IMR-90 (cell line): ENCODE results near the gene PEX19.

Experiments used
- FOS ChIP-seq: fragments of 150-350 bp; IDR thresholded peaks from 2 replicates; pipeline ENCODE4 v1.6.1; 2016; ENCODE audit warnings: low read depth, low read length
- POLR2A ChIP-seq: IDR thresholded peaks from 2 replicates; pipeline ENCODE4 v1.6.1; 2012; ENCODE audit warnings: mild to moderate bottlenecking, low read depth, low read length
- RAD21 ChIP-seq: IDR thresholded peaks from 2 replicates; pipeline ENCODE4 v1.6.1; 2012; ENCODE audit warnings: low read length, improper control_type of control experiment
- SMC3 ChIP-seq: fragments of 150-350 bp; IDR thresholded peaks from 2 replicates; pipeline ENCODE4 v1.6.1; 2016; ENCODE audit warnings: low read depth, mild to moderate bottlenecking, antibody characterized with exemption, low read length, moderate library complexity
- TF ChIP-seq, protein P1 (sequence below): conservative IDR thresholded peaks from 2 replicates; pipeline ENCODE4 v1.5.1; 2012; ENCODE audit warnings: mild to moderate bottlenecking, low read depth, low read length, improper control_type of control experiment
- TF ChIP-seq, protein P2 (sequence below): fragments of 150-350 bp; IDR thresholded peaks from 2 replicates; pipeline ENCODE4 v1.6.1; 2017; ENCODE audit warnings: mild to moderate bottlenecking, antibody characterized with exemption, low read length, low read depth
- TF ChIP-seq, protein P3 (sequence below): fragments of 150-350 bp; IDR thresholded peaks from 2 replicates; pipeline ENCODE4 v1.6.1; 2016; ENCODE audit warnings: low read depth, mild to moderate bottlenecking, low read length, moderate library complexity, borderline replicate concordance

DNA sequence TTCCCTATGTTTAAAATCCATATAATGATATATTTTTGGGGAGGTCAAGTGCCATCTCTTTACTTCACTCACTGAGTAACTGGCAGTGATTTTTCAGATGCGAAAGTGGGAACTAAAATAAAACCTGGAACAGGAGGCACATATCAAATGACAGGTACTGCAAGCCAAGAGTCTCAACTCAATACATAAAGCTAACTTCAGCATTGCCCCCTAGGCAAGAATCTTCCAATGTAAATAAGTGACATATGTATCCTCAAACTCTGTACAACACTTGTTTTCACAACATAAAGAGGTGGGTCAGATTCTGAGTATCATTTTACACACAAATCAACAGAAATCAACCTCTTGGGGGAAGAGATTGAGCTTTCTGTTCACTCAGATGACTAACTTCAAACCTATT lies 40.7 kb downstream of the PEX19 start:
- TF ChIP-seq POLR2A = no peak
- no peak for TF ChIP-seq FOS
- TF ChIP-seq, protein P1, sequence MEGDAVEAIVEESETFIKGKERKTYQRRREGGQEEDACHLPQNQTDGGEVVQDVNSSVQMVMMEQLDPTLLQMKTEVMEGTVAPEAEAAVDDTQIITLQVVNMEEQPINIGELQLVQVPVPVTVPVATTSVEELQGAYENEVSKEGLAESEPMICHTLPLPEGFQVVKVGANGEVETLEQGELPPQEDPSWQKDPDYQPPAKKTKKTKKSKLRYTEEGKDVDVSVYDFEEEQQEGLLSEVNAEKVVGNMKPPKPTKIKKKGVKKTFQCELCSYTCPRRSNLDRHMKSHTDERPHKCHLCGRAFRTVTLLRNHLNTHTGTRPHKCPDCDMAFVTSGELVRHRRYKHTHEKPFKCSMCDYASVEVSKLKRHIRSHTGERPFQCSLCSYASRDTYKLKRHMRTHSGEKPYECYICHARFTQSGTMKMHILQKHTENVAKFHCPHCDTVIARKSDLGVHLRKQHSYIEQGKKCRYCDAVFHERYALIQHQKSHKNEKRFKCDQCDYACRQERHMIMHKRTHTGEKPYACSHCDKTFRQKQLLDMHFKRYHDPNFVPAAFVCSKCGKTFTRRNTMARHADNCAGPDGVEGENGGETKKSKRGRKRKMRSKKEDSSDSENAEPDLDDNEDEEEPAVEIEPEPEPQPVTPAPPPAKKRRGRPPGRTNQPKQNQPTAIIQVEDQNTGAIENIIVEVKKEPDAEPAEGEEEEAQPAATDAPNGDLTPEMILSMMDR = no peak
- TF ChIP-seq, protein P2, sequence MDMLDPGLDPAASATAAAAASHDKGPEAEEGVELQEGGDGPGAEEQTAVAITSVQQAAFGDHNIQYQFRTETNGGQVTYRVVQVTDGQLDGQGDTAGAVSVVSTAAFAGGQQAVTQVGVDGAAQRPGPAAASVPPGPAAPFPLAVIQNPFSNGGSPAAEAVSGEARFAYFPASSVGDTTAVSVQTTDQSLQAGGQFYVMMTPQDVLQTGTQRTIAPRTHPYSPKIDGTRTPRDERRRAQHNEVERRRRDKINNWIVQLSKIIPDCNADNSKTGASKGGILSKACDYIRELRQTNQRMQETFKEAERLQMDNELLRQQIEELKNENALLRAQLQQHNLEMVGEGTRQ = no peak
- TF ChIP-seq SMC3 = no peak
- no peak for TF ChIP-seq RAD21
- TF ChIP-seq, protein P3, sequence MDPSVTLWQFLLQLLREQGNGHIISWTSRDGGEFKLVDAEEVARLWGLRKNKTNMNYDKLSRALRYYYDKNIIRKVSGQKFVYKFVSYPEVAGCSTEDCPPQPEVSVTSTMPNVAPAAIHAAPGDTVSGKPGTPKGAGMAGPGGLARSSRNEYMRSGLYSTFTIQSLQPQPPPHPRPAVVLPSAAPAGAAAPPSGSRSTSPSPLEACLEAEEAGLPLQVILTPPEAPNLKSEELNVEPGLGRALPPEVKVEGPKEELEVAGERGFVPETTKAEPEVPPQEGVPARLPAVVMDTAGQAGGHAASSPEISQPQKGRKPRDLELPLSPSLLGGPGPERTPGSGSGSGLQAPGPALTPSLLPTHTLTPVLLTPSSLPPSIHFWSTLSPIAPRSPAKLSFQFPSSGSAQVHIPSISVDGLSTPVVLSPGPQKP = no peak
